ENCODE measurements around the gene PDPR.
"Not testable (repeated sequence)": the region's sequence is repeated elsewhere in the genome, so short reads cannot be mapped to it uniquely, and the experiment has no call there.

DNA sequence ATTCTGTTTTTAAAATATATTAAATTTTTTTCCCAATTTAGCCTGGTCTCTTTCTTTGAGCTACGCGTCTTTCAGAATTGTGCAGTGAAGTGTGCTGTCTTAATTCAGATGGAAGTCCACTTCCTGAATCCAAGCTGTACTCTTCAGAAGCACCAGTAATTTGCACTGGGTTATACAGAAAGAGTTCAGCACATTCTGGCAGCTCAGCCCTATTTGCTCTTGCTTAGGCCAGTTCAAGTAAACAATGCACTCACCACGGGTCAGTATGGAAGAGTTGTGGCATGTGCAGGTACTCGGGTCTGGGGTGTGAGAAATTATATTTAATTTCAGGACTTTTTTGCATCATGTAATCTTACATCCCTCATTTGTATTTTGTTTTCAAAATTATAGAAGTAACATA, 25.3 kb upstream of the PDPR start:
- TF ChIP-seq, protein P1, sequence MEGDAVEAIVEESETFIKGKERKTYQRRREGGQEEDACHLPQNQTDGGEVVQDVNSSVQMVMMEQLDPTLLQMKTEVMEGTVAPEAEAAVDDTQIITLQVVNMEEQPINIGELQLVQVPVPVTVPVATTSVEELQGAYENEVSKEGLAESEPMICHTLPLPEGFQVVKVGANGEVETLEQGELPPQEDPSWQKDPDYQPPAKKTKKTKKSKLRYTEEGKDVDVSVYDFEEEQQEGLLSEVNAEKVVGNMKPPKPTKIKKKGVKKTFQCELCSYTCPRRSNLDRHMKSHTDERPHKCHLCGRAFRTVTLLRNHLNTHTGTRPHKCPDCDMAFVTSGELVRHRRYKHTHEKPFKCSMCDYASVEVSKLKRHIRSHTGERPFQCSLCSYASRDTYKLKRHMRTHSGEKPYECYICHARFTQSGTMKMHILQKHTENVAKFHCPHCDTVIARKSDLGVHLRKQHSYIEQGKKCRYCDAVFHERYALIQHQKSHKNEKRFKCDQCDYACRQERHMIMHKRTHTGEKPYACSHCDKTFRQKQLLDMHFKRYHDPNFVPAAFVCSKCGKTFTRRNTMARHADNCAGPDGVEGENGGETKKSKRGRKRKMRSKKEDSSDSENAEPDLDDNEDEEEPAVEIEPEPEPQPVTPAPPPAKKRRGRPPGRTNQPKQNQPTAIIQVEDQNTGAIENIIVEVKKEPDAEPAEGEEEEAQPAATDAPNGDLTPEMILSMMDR (optimal IDR thresholded peaks at IDR 0.05 in 1 of 3, IDR thresholded peaks at IDR 0.05 in 1 of 3, conservative IDR thresholded peaks at IDR 0.05 in 1 of 3; ENCODE audit: extremely low read depth in 1 of 3, insufficient read depth in 2 of 3, low read length in 3 of 3), result not testable (repeated sequence)
- TF ChIP-seq EZH2 (IDR thresholded peaks at IDR 0.05; ENCODE audit: low read length), result not testable (repeated sequence)

Data from keratinocyte (primary cell).